ENCODE measurements around the gene ANKRD40.

DNA sequence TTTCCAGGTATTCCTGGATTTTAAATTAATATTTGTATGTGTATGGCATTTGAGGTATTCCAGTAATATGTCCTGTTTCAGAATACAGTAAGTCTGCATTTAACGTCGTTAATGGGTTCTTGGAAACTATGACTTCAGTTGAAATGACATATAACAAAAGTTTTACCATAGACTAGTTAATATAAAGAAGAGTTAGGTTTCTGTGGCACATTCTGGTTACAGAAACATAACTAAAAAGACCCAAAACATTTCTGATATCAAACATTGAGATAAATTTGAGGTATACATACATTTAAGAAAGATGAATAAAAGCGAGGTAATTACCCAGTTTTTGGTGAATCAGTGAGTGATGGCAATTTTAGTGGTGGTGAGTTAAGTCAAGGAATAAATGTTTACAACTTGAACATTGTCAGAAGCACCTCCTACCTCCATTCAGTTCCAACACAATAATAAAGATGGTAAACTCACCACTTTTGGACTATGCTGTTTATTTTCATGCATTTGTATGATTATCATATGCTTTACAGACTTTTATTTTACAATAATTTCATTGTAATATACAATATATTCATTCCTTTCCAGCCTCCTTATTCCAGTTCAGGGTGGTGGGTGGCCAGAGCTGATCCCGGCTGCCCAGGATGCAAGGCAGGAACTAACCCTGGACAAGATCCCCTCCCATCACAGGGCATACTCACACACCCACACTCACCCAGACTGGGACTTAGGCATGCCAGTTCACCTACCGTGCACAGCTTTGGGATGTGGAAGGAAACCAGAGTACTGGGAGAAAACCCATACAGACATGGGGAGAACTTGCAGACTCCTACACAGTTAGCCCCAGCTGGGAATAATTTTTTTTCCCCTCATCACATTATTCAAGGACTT lies 21.4 kb upstream of the ANKRD40 start:
- no peak for TF ChIP-seq TARDBP (IDR thresholded peaks at IDR 0.05)
- TF ChIP-seq SP1 (IDR thresholded peaks at IDR 0.05) = no peak
- no peak for TF ChIP-seq NFRKB (IDR thresholded peaks at IDR 0.05)
- TF ChIP-seq FOXK2 (IDR thresholded peaks at IDR 0.05) = no peak
- TF ChIP-seq HDGF (IDR thresholded peaks at IDR 0.05; ENCODE audit: borderline replicate concordance) = no peak
